Measurements from ENCODE around the gene FAM124B.

DNA sequence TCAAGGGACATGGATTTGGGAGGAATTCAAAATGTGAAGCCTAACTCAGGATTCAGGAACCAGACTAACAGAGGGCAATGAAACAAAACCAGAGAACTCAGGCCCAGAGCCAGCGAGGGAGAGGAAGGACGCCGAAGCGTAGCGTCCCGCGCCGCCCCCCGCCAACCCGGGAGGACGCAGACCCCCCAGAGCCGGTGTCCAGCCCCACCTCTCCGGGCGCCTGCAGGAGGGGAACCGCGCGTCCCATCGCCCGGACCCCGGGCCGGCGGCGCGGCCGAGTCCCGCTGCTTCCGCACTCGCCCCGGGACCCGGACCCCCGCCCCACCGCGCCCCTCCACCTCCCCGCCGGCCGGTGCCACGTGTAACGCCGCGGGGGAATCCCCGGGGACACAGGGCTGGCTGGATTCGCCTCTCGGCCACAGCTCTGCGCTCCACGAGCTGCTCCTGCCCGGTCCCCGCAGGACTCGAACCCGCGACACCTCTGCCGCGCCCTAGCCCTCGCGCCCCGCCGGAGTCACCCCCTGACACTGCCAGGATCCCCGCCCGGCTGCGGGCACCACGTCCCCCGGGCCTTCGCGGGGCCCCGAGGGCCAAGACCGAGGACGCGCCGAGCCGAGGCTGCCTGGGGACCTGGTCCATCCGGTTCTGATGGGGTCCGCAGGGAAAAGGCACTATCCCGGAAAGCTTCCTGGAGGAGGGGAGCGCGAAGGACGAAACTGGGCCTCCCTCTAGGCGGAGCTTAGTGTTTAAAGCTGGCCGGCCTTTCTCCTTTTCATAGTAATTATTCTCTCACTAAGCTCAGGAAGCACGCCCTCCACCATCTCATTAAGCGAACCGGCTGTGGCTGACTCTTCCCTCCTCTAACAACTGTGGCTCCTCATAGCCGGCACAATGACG, 40.4 kb upstream of the FAM124B start:
- TF ChIP-seq, protein P1, sequence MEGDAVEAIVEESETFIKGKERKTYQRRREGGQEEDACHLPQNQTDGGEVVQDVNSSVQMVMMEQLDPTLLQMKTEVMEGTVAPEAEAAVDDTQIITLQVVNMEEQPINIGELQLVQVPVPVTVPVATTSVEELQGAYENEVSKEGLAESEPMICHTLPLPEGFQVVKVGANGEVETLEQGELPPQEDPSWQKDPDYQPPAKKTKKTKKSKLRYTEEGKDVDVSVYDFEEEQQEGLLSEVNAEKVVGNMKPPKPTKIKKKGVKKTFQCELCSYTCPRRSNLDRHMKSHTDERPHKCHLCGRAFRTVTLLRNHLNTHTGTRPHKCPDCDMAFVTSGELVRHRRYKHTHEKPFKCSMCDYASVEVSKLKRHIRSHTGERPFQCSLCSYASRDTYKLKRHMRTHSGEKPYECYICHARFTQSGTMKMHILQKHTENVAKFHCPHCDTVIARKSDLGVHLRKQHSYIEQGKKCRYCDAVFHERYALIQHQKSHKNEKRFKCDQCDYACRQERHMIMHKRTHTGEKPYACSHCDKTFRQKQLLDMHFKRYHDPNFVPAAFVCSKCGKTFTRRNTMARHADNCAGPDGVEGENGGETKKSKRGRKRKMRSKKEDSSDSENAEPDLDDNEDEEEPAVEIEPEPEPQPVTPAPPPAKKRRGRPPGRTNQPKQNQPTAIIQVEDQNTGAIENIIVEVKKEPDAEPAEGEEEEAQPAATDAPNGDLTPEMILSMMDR (IDR thresholded peaks at IDR 0.05), result no peak
- TF ChIP-seq EZH2phosphoT487 (IDR thresholded peaks at IDR 0.05) (no peak), EZH2 (IDR thresholded peaks at IDR 0.05) (no peak)
